T-helper 17 cell (primary cell): ENCODE data around the gene OR52H1. TPM values are rescaled to one million over a fixed set of nuclear protein-coding genes. Genes with fewer than 3 reads are reported as not detected.

ENCODE experiments used
- ATAC-seq: fragments of 150-1000 bp; cut with Tn5 transposase; 2 replicates; pipeline ENCODE4 v1.10.0; 2021; ENCODE audit warnings: mild to moderate bottlenecking, moderate library complexity
- DNase-seq, 3 donors: peaks; one replicate each; pipeline versions ENCODE4 v3.0.0 to v3.0.0-alpha.2; 2020 to 2021
- H3K9me3 ChIP-seq: one replicate; pipeline ENCODE4 v1.7.0; 2013; ENCODE audit warnings: low read length, mild to moderate bottlenecking; ENCODE audit not compliant: control insufficient read depth, poor library complexity, severe bottlenecking
- H3K27ac Mint-ChIP-seq: one replicate; pipeline ENCODE4 v1.8.0; 2022; ENCODE audit warnings: mild to moderate bottlenecking, moderate library complexity, mixed read lengths
- H3K27me3 Mint-ChIP-seq: one replicate; pipeline ENCODE4 v1.8.0; 2022; ENCODE audit warnings: mixed read lengths
- H3K36me3 Mint-ChIP-seq: one replicate; pipeline ENCODE4 v1.8.0; 2022; ENCODE audit warnings: low read depth, mixed read lengths
- H3K4me1 Mint-ChIP-seq: one replicate; pipeline ENCODE4 v1.8.0; 2022; ENCODE audit warnings: mild to moderate bottlenecking, mixed read lengths
- H3K4me3 Mint-ChIP-seq: one replicate; pipeline ENCODE4 v1.8.0; 2022; ENCODE audit warnings: mild to moderate bottlenecking, moderate library complexity, mixed read lengths
- total RNA-seq, 4 donors: library from RNA in 2 of 4; stranded (reverse) in 2 of 4; gene quantifications; one replicate each; pipeline ENCODE4 v1.2.3 and lab custom pipeline; 2022 to 2026

OR52H1 gene
- total RNA-seq, 2 donors from 2014 or later, result not detected

DNA sequence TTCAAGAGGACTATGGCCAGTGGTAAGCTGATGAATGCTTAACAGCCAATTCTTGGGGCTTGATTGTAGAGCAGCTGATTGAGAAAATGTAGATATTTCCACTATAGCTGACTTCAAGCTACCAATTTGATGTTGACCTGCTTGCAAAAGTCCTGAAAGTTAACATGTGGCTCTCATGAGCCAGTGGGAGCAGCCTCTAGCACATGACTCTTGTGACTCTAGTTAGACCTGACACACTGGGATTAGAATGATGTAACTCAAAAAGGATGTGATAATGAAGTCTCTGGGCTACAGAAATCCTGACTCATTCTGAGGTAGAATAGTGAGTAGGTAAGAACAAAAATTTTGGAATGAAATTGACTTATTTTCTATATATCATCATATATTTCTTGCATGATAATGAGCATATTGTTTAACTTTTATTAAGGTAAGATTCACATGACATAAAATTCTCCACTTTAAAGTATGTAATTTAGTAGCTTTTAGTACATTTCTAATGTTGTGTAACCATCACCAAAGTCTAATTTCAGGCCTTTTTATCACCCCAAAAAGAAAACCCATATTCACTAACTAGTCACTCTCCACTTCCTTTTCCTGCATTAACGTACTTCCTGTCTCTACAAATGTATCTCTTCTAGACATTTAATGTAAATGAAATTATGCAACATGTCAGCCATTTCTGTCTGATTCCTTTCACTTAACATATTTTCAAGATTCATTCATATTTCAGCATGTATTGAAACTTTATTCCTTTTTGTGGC lies 16.1 kb upstream of the OR52H1 start:
- no peak overlapping the region for H3K4me3 Mint-ChIP-seq
- ATAC-seq (no peak), DNase-seq (no peak)
- H3K27ac Mint-ChIP-seq, result no peak overlapping the region
- H3K9me3 ChIP-seq, result no peaks in the 10 kb centered on the region
- peaks cover 3% of the 10 kb centered on the region for H3K36me3 Mint-ChIP-seq
- H3K27me3 Mint-ChIP-seq, result peaks cover 11% of the 10 kb centered on the region
- H3K4me1 Mint-ChIP-seq, result no peaks in the 10 kb centered on the region

DNA sequence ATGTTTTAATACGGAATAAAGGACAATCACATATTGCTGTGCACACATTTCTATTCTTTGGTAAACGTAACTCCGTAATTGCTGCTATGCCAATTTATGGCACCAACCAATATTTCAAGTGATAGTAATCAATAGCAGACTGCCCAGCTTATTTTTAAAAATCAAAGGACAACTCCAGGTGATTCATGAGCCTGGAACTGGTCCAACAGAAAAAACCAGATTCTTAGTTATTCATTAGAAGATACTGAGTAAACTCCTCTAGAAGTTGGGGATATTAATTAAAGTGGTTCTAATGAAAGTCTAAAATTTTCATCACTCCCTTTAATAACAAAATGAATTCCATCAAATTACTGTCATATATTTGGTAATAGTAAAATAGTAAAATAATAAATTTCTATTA lies 9.4 kb upstream of the OR52H1 start:
- ATAC-seq, result no peak
- peaks cover 2% of the 10 kb centered on the region for H3K36me3 Mint-ChIP-seq
- H3K27ac Mint-ChIP-seq, result no peak overlapping the region
- peaks cover 43% of the 10 kb centered on the region for H3K27me3 Mint-ChIP-seq
- H3K4me3 Mint-ChIP-seq, result no peak overlapping the region
- DNase-seq, result no peak
- H3K4me1 Mint-ChIP-seq, result peaks cover 3% of the 10 kb centered on the region
- H3K9me3 ChIP-seq, result no peaks in the 10 kb centered on the region

DNA sequence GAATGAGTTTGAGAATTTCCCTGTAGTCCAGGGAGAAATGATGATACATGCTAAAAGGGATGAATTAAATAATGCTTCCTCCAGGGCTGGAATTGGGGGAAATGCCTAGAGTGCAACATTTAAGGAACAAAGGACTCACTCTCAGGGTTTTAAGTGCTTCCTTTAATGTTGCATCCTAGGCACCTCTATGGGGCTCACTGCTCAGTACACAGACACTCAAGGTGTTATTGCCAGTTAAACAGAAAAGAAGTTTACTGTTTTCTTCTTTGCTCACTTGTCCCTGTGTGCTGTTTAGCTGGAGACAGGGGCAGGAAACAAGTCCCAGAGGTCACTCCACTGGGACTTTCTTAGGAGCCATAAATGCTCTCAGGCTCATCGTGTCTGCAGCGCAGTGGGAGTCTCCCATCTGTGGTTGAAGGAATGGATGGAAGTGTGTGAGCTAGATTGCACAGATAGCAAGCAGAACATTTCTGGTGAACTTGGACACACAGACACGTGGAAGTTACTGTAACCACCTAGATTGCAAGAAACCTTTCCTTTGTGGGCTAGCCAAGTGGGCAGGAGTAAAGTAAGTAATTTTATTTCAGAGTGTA lies 8.4 kb upstream of the OR52H1 start:
- Mint-ChIP-seq H3K4me3 (no peak overlapping the region), H3K36me3 (peaks cover 2% of the 10 kb centered on the region), H3K4me1 (peaks cover 3% of the 10 kb centered on the region), H3K27me3 (peaks cover 43% of the 10 kb centered on the region), H3K27ac (no peak overlapping the region)
- DNase-seq (no peak), ATAC-seq (no peak)
- H3K9me3 ChIP-seq, result no peaks in the 10 kb centered on the region

DNA sequence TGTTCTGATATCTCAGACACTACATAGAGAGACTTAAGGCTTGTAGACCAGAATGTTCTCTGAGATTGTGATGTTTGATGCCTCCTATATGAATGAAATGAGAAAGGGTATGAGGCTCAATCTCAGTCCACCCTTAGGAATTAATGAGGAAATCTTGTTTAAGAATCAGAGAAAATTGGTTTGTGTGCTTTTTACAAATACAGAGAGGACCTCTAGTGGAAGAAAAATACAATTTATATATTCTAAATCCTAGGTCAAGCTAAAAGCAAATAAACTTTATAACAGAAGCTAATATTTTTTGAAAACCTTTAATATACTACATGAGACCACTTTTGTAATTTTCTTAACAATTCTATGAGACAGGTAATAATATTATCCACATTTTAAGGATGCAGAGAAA lies 5.0 kb upstream of the OR52H1 start:
- no peak for ATAC-seq
- Mint-ChIP-seq H3K27me3 (peaks cover 32% of the 10 kb centered on the region), H3K4me1 (peaks cover 3% of the 10 kb centered on the region), H3K4me3 (no peak overlapping the region), H3K36me3 (peaks cover 2% of the 10 kb centered on the region), H3K27ac (no peak overlapping the region)
- DNase-seq, result no peak
- H3K9me3 ChIP-seq, result no peaks in the 10 kb centered on the region

DNA sequence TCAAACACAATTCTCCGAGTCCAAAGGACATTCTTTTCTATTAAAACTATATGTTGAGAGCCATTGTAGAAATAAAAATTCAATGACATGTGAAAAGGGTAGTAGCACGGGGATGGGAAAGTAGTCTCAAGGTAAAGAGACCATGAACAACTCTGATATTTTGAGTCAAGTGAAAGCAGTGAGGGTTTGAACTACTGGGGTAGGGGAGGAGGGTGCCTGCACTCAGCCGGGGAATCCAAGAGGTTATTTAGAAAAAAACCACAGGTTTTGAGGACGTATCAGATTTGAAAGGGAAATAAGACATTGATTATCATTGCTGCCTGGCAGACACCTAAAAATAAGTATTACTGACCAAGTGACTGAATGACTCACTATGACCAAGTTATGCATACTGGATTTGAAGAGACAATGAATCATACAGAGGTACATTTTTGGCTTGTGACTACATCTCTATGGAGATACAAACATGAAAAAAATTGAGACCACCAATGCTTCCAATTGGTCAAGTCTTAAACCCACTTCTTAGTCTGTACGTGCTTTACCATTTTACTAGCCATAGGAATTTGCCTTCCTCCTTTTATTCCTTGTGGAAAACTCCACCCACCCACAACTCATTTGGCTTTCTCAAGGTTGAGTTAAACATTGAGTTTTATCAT lies 2.2 kb upstream of the OR52H1 start:
- peaks cover 23% of the 10 kb centered on the region for H3K27me3 Mint-ChIP-seq
- H3K27ac Mint-ChIP-seq, result no peak overlapping the region

DNA sequence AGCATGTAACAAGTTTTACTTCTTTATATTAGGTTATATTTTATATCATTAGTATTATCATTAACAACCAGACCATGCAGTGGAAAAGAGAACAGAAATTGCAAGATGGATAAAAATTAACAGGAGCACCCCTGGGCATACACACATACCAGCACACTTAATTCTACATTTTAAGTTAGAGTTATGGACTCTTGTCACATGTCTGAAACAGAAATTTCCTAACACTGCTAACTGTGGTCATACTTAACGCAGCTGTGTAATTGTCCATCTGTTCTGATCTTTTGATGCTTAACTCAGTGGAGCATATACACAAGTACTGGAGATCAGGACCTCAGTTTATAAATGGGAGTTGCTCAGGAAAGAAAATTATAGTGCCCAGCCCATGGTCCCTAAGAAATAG lies 358 bp downstream of the OR52H1 start:
- no peak overlapping the region for H3K27ac Mint-ChIP-seq
- no peaks in the 10 kb centered on the region for H3K9me3 ChIP-seq
- DNase-seq, result no peak
- ATAC-seq, result no peak
- no peaks in the 10 kb centered on the region for H3K36me3 Mint-ChIP-seq
- no peak overlapping the region for H3K4me3 Mint-ChIP-seq
- H3K4me1 Mint-ChIP-seq, result no peaks in the 10 kb centered on the region
- H3K27me3 Mint-ChIP-seq, result peaks cover 7% of the 10 kb centered on the region

More for the DNA sequence above, 2.2 kb upstream of the OR52H1 start:
- peaks cover 3% of the 10 kb centered on the region for H3K4me1 Mint-ChIP-seq
- no peak for ATAC-seq
- H3K9me3 ChIP-seq, result no peaks in the 10 kb centered on the region
- no peak for DNase-seq
- no peak overlapping the region for H3K4me3 Mint-ChIP-seq
- H3K36me3 Mint-ChIP-seq, result peaks cover 2% of the 10 kb centered on the region

DNA sequence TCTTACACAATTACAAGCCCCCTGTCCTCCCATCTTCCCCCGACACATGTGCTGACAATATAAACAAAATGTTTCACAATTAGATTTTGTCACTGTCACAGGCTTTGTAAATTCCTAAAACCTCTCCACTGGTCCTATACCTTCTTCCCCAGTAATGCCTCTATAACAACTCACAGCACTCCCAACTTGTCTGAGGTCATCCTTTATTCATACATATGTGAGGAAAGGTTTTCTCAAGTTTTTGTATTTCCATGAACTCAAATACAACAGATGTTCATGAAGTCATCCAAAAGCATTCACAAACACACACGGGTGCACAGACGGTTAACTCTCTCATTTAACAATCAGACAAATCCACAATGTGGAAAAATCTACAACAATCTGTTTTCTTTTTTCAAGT lies 1.9 kb downstream of the OR52H1 start:
- ATAC-seq (no peak), DNase-seq (no peak)
- Mint-ChIP-seq H3K4me1 (no peaks in the 10 kb centered on the region), H3K27me3 (peaks cover 11% of the 10 kb centered on the region), H3K27ac (no peak overlapping the region), H3K4me3 (no peak overlapping the region), H3K36me3 (no peaks in the 10 kb centered on the region)
- no peaks in the 10 kb centered on the region for H3K9me3 ChIP-seq

DNA sequence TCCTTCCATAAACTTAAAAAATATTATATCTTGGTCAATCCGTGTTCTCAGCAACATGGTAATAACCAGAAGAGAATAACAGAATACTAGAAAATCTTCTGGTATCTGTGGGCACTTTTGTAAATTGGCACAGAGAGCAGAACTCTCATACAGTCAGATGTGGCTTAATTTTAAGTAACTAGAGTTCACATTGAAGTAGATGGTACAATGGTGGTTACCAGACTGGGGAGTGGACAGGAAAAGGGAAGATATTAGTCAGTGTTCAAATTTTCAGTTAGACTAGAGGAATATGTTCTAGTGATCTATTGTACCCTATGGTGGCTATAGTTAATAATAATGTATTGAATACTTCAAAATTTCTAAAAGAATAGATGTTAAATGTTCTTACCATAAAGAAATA lies 6.9 kb downstream of the OR52H1 start:
- Mint-ChIP-seq H3K27ac (no peak overlapping the region), H3K4me3 (no peak overlapping the region), H3K36me3 (no peaks in the 10 kb centered on the region), H3K4me1 (no peaks in the 10 kb centered on the region), H3K27me3 (peaks cover 8% of the 10 kb centered on the region)
- ATAC-seq (no peak), DNase-seq (no peak)
- no peaks in the 10 kb centered on the region for H3K9me3 ChIP-seq

DNA sequence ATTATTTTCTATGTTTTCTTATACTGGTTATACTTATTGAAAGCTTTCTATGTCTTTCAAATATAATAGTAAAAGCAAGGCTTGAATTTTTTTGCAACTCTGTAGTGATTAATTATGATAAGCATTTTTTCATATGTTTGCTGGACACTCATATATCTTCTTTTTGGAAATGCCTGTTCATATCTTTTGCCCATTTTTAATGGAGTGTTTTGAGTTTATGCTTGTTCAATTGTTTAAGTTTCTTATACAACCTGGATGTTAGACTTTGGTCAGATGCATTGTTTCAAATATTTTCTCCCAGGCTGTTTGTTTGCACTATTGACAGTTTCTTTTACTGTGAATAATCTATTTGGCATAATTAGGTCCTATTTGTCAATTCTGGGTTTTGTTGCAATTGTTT lies 11.9 kb downstream of the OR52H1 start:
- peaks cover 12% of the 10 kb centered on the region for H3K27me3 Mint-ChIP-seq
- no peaks in the 10 kb centered on the region for H3K9me3 ChIP-seq
- DNase-seq, result no peak
- no peak overlapping the region for H3K27ac Mint-ChIP-seq
- no peaks in the 10 kb centered on the region for H3K4me1 Mint-ChIP-seq
- ATAC-seq, result no peak
- H3K36me3 Mint-ChIP-seq, result no peaks in the 10 kb centered on the region
- no peak overlapping the region for H3K4me3 Mint-ChIP-seq

DNA sequence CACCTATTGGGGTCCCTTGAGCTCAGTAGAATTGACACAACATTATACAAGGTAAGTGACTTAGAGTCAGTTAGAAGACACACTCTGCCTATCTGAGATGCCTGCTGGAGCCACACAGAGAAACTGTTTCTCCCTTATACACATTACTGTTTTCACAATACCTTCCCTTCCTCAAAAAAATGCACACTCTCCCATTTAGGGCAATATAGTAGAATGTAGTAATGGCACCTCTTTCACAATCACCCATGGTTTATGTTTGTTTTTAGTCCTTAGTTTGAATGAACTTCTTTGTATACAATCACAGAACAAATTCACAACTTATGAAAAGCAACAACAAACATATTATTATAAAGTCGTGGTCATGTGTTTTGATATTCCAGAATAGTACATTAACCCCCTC lies 14.3 kb downstream of the OR52H1 start:
- no peaks in the 10 kb centered on the region for H3K9me3 ChIP-seq
- H3K27me3 Mint-ChIP-seq, result peaks cover 20% of the 10 kb centered on the region
- ATAC-seq, result no peak
- H3K4me1 Mint-ChIP-seq, result no peaks in the 10 kb centered on the region
- DNase-seq, result no peak
- no peak overlapping the region for H3K4me3 Mint-ChIP-seq
- no peak overlapping the region for H3K27ac Mint-ChIP-seq
- peaks cover 2% of the 10 kb centered on the region for H3K36me3 Mint-ChIP-seq

DNA sequence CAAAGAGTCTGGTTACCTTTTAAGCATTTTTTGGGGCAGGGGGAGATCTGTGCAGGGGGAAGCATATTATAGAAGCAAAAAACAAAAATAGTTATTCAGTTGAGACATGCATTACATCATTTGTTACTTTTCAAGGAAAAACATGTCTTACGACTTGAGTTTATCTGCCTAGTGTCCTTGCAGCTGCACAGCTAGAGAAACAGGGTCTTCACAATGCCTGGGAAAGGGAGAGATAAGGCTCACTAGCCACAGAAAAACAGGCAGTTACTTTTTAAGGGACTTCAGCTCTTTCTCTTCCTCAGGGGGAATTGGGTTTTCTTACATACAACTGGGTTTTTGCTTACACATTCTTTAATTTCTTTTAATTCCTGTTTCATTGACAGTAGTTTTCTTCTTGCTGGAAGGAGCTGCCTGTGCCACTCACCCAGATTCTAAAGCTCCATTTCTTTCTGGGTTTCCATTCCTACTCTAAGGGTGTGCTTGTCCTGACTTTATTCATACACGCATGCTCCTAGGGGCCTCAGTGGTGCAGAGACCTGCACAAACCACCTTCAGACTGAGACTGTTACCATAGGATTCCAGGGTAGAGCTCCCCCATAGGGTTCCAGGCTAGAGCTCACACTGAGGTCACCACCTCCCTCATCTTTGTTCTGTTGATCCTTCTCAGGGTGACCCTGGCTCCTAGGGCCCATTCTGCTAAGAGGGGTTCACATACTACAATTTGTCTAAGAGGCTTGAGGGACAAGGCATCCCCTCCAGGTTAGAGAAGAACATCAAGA lies 17.1 kb downstream of the OR52H1 start:
- no peak overlapping the region for H3K27ac Mint-ChIP-seq
- H3K36me3 Mint-ChIP-seq, result peaks cover 2% of the 10 kb centered on the region
- no peak overlapping the region for H3K4me3 Mint-ChIP-seq
- no peaks in the 10 kb centered on the region for H3K9me3 ChIP-seq
- no peak for ATAC-seq
- DNase-seq, result no peak
- no peaks in the 10 kb centered on the region for H3K4me1 Mint-ChIP-seq
- peaks cover 35% of the 10 kb centered on the region for H3K27me3 Mint-ChIP-seq

DNA sequence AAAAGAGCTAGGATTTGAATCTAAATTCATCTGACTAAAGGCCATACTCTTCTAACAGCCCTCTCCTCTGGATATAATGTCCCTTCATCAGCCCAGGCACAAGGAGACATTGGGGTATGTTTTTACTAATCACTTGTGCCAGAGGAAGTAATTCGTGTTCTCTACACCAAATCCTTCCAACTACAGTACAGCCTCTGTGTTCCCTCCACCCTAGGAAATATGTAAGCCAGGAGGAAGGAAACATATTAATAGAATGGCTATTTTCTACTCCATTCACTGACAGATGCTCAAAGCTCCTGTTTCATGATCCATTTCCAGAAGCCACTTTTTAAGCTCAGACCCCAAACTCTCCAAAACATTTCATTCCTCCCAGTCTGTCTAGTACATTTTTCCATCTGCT lies 19.8 kb downstream of the OR52H1 start:
- no peak overlapping the region for H3K27ac Mint-ChIP-seq
- H3K27me3 Mint-ChIP-seq, result peaks cover 42% of the 10 kb centered on the region
- no peaks in the 10 kb centered on the region for H3K4me1 Mint-ChIP-seq
- H3K9me3 ChIP-seq, result no peaks in the 10 kb centered on the region
- H3K36me3 Mint-ChIP-seq, result peaks cover 2% of the 10 kb centered on the region
- DNase-seq, result no peak
- no peak for ATAC-seq
- no peak overlapping the region for H3K4me3 Mint-ChIP-seq

DNA sequence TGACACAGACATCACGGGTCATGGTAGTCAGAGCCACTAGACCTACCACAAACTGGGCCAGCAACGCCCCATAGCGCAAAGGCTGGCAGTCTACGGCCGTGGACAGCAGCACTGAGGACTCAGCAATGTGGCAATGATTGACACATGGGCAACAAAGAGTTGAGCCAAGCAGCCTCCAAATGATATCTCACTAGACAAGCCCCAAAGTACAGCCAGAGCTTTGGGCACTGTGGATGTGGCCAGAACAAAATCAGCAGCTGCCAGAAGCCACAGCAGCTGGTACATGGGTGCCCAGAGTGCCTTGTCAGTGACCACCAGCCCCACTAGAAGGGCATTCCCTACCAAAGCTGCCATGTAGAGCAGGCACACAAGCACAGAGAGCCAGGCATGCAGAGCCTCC lies 20.6 kb downstream of the OR52H1 start:
- H3K4me1 Mint-ChIP-seq, result no peaks in the 10 kb centered on the region
- no peak overlapping the region for H3K27ac Mint-ChIP-seq
- no peak overlapping the region for H3K4me3 Mint-ChIP-seq
- H3K36me3 Mint-ChIP-seq, result peaks cover 2% of the 10 kb centered on the region
- peaks cover 42% of the 10 kb centered on the region for H3K27me3 Mint-ChIP-seq
- H3K9me3 ChIP-seq, result no peaks in the 10 kb centered on the region
- ATAC-seq (no peak), DNase-seq (no peak)
